Type B pancreatic cell (in vitro differentiated cells): ENCODE data around the gene HIVEP2. TPM values are rescaled to one million over a fixed set of nuclear protein-coding genes. Genes with fewer than 3 reads are reported as not detected.

Experiments used
- DNase-seq: peaks from one replicate; pipeline ENCODE4 v3.0.0; 2021; ENCODE audit warnings: mixed read lengths; ENCODE audit not compliant: unreplicated experiment; ENCODE audit errors: extremely low spot score
- H3K27ac Mint-ChIP-seq: 2 replicates; pipeline ENCODE4 v1.8.0; 2021; ENCODE audit warnings: mild to moderate bottlenecking, mixed read lengths
- H3K27me3 Mint-ChIP-seq: 2 replicates; pipeline ENCODE4 v1.8.0; 2021; ENCODE audit warnings: mixed read lengths
- H3K36me3 Mint-ChIP-seq: 2 replicates; pipeline ENCODE4 v1.8.0; 2021; ENCODE audit warnings: mixed read lengths
- H3K4me1 Mint-ChIP-seq: one replicate; pipeline ENCODE4 v1.8.0; 2021; ENCODE audit warnings: mixed read lengths; ENCODE audit not compliant: unreplicated experiment
- H3K4me3 Mint-ChIP-seq: 2 replicates; pipeline ENCODE4 v1.8.0; 2021; ENCODE audit warnings: mild to moderate bottlenecking, mixed read lengths
- H3K9me3 Mint-ChIP-seq: 2 replicates; pipeline ENCODE4 v1.8.0; 2021; ENCODE audit warnings: mixed read lengths
- CTCF ChIP-seq: fragments of 200-600 bp; sonication (generic); conservative IDR thresholded peaks from 2 replicates; pipeline ENCODE4 v1.5.0; 2021; ENCODE audit warnings: antibody characterized with exemption, mild to moderate bottlenecking
- total RNA-seq: library from RNA; stranded (reverse); gene quantifications from 2 replicates; pipeline ENCODE4 v1.2.1, GENCODE V29; 2021; ENCODE audit warnings: low replicate concordance

HIVEP2 gene
- total RNA-seq, 1 donor from 2014 or later: 12.3 TPM

- no peak for TF ChIP-seq CTCF
- Mint-ChIP-seq H3K27me3 (no peaks in the 10 kb centered on the region), H3K9me3 (no peaks in the 10 kb centered on the region), H3K27ac (no peak overlapping the region), H3K36me3 (no peaks in the 10 kb centered on the region), H3K4me1 (no peaks in the 10 kb centered on the region), H3K4me3 (no peak overlapping the region)
- DNase-seq: no peak
Observed at GRCh38 chr6:142958343-142958742, 13.4 kb upstream of the HIVEP2 start.

GRCh38 chr6:142956726-142957125 is 11.8 kb upstream of the HIVEP2 start:
- H3K27ac Mint-ChIP-seq: no peak overlapping the region
- DNase-seq: no peak
- TF ChIP-seq CTCF: no peak
- no peaks in the 10 kb centered on the region for H3K4me1 Mint-ChIP-seq
- H3K27me3 Mint-ChIP-seq: peaks cover 3% of the 10 kb centered on the region
- H3K9me3 Mint-ChIP-seq: no peaks in the 10 kb centered on the region
- no peaks in the 10 kb centered on the region for H3K36me3 Mint-ChIP-seq
- no peak overlapping the region for H3K4me3 Mint-ChIP-seq

DNA sequence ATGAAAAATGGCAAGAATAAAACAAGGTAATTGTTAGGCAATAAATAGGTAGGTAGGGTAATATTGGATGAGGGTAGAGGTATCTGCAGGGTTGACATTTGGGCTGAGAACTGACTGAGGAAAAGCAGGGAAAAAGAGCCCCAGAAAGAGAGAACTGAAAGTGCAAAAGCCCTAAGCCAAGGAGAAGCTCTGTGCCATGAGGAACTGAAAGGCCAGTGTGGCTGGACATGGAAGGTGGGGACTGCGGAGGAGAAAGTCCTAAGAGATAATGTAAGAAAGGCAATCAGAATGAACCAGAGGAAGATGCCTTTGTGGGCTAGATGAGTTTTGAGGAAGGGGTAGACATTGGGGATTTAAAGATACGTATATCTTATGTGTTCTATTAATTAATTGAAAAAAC is 9.9 kb upstream of the HIVEP2 start:
- Mint-ChIP-seq H3K9me3 (no peaks in the 10 kb centered on the region), H3K36me3 (no peaks in the 10 kb centered on the region), H3K27me3 (peaks cover 13% of the 10 kb centered on the region), H3K4me1 (no peaks in the 10 kb centered on the region), H3K27ac (no peak overlapping the region), H3K4me3 (no peak overlapping the region)
- no peak for DNase-seq
- no peak for TF ChIP-seq CTCF

- no peak for DNase-seq
- H3K4me1 Mint-ChIP-seq: no peaks in the 10 kb centered on the region
- no peak overlapping the region for H3K4me3 Mint-ChIP-seq
- peaks cover 21% of the 10 kb centered on the region for H3K27me3 Mint-ChIP-seq
- H3K36me3 Mint-ChIP-seq: no peaks in the 10 kb centered on the region
- H3K9me3 Mint-ChIP-seq: no peaks in the 10 kb centered on the region
- no peak for TF ChIP-seq CTCF
- H3K27ac Mint-ChIP-seq: no peak overlapping the region
Observed at GRCh38 chr6:142953373-142954273, 8.6 kb upstream of the HIVEP2 start.

DNA sequence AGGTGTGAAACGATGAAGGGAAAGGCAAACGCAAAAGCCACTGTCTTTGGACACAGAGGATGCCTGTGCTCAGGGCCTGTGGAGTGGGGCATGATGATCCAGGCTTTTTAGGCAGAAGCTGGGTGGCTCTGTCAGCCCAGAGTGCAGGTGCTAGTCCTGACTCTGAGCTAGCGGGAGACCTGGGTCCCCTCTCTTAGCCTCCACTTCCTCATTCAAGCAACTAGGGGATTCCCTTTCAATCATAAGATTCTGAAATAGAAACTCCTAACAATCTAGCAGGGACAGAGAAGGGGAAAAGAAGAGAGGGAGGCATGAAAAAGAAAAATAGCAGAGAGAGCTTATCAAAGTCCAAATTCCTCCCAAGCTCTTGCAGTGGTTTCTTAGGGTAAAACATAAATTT is 7.6 kb upstream of the HIVEP2 start:
- Mint-ChIP-seq H3K27ac (no peak overlapping the region), H3K27me3 (peaks cover 30% of the 10 kb centered on the region), H3K36me3 (no peaks in the 10 kb centered on the region), H3K4me3 (no peak overlapping the region), H3K4me1 (peaks cover 6% of the 10 kb centered on the region), H3K9me3 (no peaks in the 10 kb centered on the region)
- no peak for TF ChIP-seq CTCF
- no peak for DNase-seq
